Aorta (tissue), 5 donors: ENCODE measurements around the gene CABCOCO1. TPM values are rescaled to one million over a fixed set of nuclear protein-coding genes. Genes with fewer than 3 reads are reported as not detected.
A peak's percentile ranks its signal among the peaks of the same experiment; 100 is the strongest.

Experiments used
- ATAC-seq: fragments of 200-7000 bp; cut with Tn5 transposase; one replicate; pipeline ENCODE4 v1.9.1; 2022; ENCODE audit warnings: moderate library complexity; ENCODE audit not compliant: low FRiP score
- DNase-seq, 2 donors: peaks; one replicate each; pipeline ENCODE4 v3.0.0-alpha.2; 2020
- H3K27ac ChIP-seq, 2 donors: one replicate each; pipeline ENCODE4 v1.5.1; 2013; ENCODE audit warnings: low read length in 2 of 2, mild to moderate bottlenecking in 2 of 2, moderate library complexity in 2 of 2, control low read depth in 1 of 2, inconsistent platforms in 1 of 2, low read depth in 1 of 2
- H3K27me3 ChIP-seq, 2 donors: one replicate each; pipeline ENCODE4 v1.6.1; 2013; ENCODE audit warnings: control low read depth in 1 of 2, low read length in 1 of 2, mild to moderate bottlenecking in 1 of 2, moderate library complexity in 1 of 2; ENCODE audit not compliant: insufficient read depth in 2 of 2, control insufficient read depth in 1 of 2
- H3K36me3 ChIP-seq, 2 donors: one replicate each; pipeline ENCODE4 v1.6.1; 2013; ENCODE audit warnings: control low read depth in 1 of 2, low read length in 1 of 2, mild to moderate bottlenecking in 1 of 2; ENCODE audit not compliant: insufficient read depth in 2 of 2, control insufficient read depth in 1 of 2
- H3K4me1 ChIP-seq, 2 donors: one replicate each; pipeline ENCODE4 v1.6.1; 2013; ENCODE audit warnings: low read length in 2 of 2, control low read depth in 1 of 2, mild to moderate bottlenecking in 1 of 2, moderate library complexity in 1 of 2; ENCODE audit not compliant: insufficient read depth in 2 of 2, control insufficient read depth in 1 of 2
- H3K4me3 ChIP-seq, 2 donors: one replicate each; pipeline ENCODE4 v1.5.1; 2013; ENCODE audit warnings: low read length in 2 of 2, control low read depth in 1 of 2, mild to moderate bottlenecking in 1 of 2
- H3K9me3 ChIP-seq: one replicate; pipeline ENCODE4 v1.6.1; 2013; ENCODE audit warnings: mild to moderate bottlenecking, low read length; ENCODE audit not compliant: control insufficient read depth
- WGBS, 2 donors: extraction: QIAGEN DNeasy Blood & Tissue Kit; methylation state at CpG; one replicate each; pipeline ENCODE4 v1.1.7; 2013; 5-methylcytosine and 5-hydroxymethylcytosine counted together
- intact Hi-C, 2 donors: fragments of 100-400 bp; cut with DNase I; formaldehyde crosslinking; loops; one replicate each; pipeline versions ENCODE4 v1.14.2 to v1.15.0; 2022
- polyA plus RNA-seq, 2 donors: library from polyadenylated mRNA; stranded (reverse); fragments of 200-250 nt; gene quantifications; one replicate each; pipeline ENCODE4 v1.2.3, GENCODE V29; 2013
- total RNA-seq, 2 donors: library from RNA; stranded (reverse); fragmentation: NEBNext Ultra II Directional; extraction: Animal tissue kit (Norgen Biotek cat#: 25700); gene quantifications; one replicate each; pipeline ENCODE4 v1.2.1, GENCODE V29; 2021
- donor health status: healthy with polysubstance abuse.
- donor health status: Bipolar disorder and iron deficiency.
- donor health status: DM: no; HTN: no; CAD: no.
- donor health status: DM: no; HTN: no; CAD: no.
- donor health status: DM: yes; HTN: yes; CAD: no.

The CABCOCO1 gene
- total and polyA plus RNA-seq, 4 donors: 0.26 to 11.1 (median 2.4) TPM; not detected in 1

GRCh38 chr10:61752111-61753011, 89.6 kb downstream of the CABCOCO1 start:
- WGBS, 2 donors: 15 to 16% methylated on average over 6 of the region's 6 CpGs

GRCh38 chr10:61753453-61753852, 90.7 kb downstream of the CABCOCO1 start:
- no peaks in the 10 kb centered on the region for H3K27me3 ChIP-seq
- H3K36me3 ChIP-seq: no peaks in the 10 kb centered on the region
- H3K4me3 ChIP-seq: no peak overlapping the region
- H3K27ac ChIP-seq: no peak overlapping the region
- no peak for DNase-seq
- intact Hi-C loops: loop anchor here (5.0 to 10.0 kb wide), 7 partner anchors 34 to 481 kb away; partner anchors contain the start of gene ARID5B (in 1 of the 2)
- ATAC-seq: no peak
- WGBS, 2 donors: 84 to 85% methylated on average over 3 of the region's 3 CpGs
- no peaks in the 10 kb centered on the region for H3K9me3 ChIP-seq
- H3K4me1 ChIP-seq: peaks cover 2 to 13% of the 10 kb centered on the region in 2 donors

More at GRCh38 chr10:61752111-61753011, 89.6 kb downstream of the CABCOCO1 start:
- Histone ChIP-seq H3K9me3 (no peaks in the 10 kb centered on the region), H3K4me1 (peaks cover 3 to 13% of the 10 kb centered on the region in 2 donors), H3K27ac (no peak overlapping the region), H3K4me3 (no peak overlapping the region), H3K27me3 (no peaks in the 10 kb centered on the region), H3K36me3 (no peaks in the 10 kb centered on the region)
- DNase-seq (no peak), ATAC-seq (peak; percentile 54)
- intact Hi-C loops: loop anchor here (5.0 to 10.0 kb wide), 7 partner anchors 35 to 482 kb away; partner anchors contain the start of gene ARID5B (in 1 of the 2)

DNA sequence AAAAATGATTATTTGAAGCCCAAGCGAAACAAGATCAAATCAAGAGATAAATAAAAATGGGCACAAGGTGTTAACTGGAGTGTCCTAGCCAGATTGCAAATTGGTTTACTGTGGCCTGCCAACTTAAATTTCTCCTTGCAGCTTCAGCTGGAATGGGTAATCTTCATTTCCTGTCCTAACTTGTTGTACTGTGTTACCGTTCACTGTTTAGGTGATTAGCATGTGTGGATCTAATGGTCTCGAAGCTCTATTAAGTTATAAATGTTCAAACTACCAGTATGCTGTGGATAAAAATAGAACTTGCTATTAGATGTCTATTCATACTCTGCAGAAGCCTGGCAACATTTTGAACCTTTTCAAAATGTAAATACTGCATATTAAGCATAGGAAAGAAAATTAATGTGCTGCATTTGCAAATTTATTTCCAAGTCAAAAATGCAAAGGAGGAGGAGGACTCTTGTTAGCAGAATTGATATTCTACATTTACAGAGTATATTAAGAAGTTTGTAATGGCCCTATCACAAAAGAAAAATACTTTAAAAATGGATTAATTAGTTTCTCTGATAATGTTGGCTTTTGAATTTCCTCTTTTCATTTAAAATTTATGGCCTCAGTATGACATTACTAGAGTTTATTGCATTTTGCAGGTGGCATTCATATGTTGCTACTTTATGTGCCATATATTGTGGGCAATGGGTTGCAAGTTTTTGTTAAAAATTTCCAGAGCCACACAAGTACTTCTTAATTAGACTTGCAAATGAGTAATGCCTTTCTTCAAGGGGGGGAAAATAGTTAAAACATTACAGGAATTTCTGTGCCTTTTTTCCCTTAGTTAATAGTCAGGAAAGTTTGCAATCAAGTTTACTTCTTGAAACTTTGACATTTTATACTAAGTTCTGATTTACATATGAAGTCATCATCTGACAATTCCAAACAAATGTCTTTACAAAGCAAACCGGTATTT, 92.1 kb downstream of the CABCOCO1 start:
- DNase-seq (no peak), ATAC-seq (no peak)
- Histone ChIP-seq H3K4me1 (peaks cover 1 to 10% of the 10 kb centered on the region in 2 donors), H3K4me3 (no peak overlapping the region), H3K36me3 (no peaks in the 10 kb centered on the region), H3K27ac (no peak overlapping the region), H3K9me3 (no peaks in the 10 kb centered on the region), H3K27me3 (no peaks in the 10 kb centered on the region)
- WGBS, 2 donors: 51 to 63% methylated on average over 4 of the region's 4 CpGs
- intact Hi-C loops: loop anchor here (5.0 to 10.0 kb wide), 7 partner anchors 32 to 480 kb away; partner anchors contain the start of gene ARID5B (in 1 of the 2)

GRCh38 chr10:61757001-61757400, 94.3 kb downstream of the CABCOCO1 start:
- WGBS, 2 donors: 72 to 77% methylated on average over 3 of the region's 3 CpGs
- Histone ChIP-seq H3K27ac (no peak overlapping the region), H3K27me3 (no peaks in the 10 kb centered on the region), H3K4me1 (peaks cover 0 to 2% of the 10 kb centered on the region in 2 donors), H3K4me3 (no peak overlapping the region), H3K36me3 (no peaks in the 10 kb centered on the region), H3K9me3 (no peaks in the 10 kb centered on the region)
- ATAC-seq (no peak), DNase-seq (no peak)
- intact Hi-C loops: loop anchor here (10.0 kb wide), 3 partner anchors 258 to 478 kb away; no protein-coding TSS in a partner anchor

- WGBS, 2 donors: 91 to 94% methylated on average over 2 of the region's 2 CpGs
- Histone ChIP-seq H3K4me1 (peaks cover 0 to 2% of the 10 kb centered on the region in 2 donors), H3K4me3 (no peak overlapping the region), H3K9me3 (no peaks in the 10 kb centered on the region), H3K36me3 (no peaks in the 10 kb centered on the region), H3K27ac (no peak overlapping the region), H3K27me3 (no peaks in the 10 kb centered on the region)
- intact Hi-C loops: loop anchor here (10.0 kb wide), 3 partner anchors 257 to 477 kb away; no protein-coding TSS in a partner anchor
- DNase-seq (peak in 1 of 2 donors; percentile 53), ATAC-seq (peak; percentile 68)
These were observed 95.0 kb downstream of the CABCOCO1 start for GRCh38 chr10:61757525-61758397.

DNA sequence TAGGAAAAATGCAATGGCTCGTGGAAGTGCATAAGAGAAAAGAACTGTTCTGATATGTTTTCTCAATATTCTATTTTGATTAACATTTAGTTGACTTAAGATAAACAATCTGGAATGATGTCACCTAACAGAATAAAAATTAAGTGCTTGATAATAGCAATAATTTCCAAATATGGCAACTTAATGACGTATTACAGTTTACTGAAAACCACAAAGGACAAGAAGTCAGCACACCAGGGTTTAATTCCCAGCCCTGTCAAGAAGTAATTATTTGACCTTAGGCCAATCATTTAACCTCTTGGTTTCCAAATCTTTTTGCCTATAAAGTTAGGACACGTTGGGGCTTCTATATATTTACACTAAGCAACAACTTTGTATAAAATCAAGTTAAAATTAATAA, 95.7 kb downstream of the CABCOCO1 start:
- Histone ChIP-seq H3K27ac (no peak overlapping the region), H3K27me3 (no peaks in the 10 kb centered on the region), H3K4me3 (no peak overlapping the region), H3K4me1 (no peaks in the 10 kb centered on the region), H3K9me3 (no peaks in the 10 kb centered on the region), H3K36me3 (no peaks in the 10 kb centered on the region)
- DNase-seq (no peak), ATAC-seq (no peak)
- intact Hi-C loops: loop anchor here (10.0 kb wide), 3 partner anchors 256 to 476 kb away; no protein-coding TSS in a partner anchor
- 62 to 66% methylated on average over 3 of the region's 3 CpGs for WGBS, 2 donors

DNA sequence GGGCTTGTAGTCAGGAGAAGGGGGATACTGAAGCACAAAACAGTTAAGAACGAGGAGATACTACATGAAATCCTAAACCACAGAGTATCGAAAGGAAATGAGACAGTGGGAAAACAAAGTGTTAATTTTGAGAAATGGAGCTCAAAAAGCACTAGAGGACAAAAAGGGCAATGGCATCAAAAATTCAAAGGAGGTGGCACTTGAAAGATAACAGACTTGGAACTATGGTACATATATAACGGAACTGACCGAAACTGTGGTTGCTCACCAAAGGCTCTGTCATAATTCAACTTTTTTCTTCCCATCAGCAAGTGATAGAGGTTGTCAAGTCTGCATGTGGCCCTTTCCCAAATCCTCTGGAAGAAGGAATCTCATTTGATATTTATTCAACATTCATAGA, 97.0 kb downstream of the CABCOCO1 start:
- Histone ChIP-seq H3K4me1 (no peaks in the 10 kb centered on the region), H3K9me3 (no peaks in the 10 kb centered on the region), H3K27me3 (no peaks in the 10 kb centered on the region), H3K27ac (no peak overlapping the region), H3K36me3 (no peaks in the 10 kb centered on the region), H3K4me3 (no peak overlapping the region)
- ATAC-seq (no peak), DNase-seq (no peak)
- intact Hi-C loops: loop anchor here (10.0 kb wide), 3 partner anchors 255 to 475 kb away; no protein-coding TSS in a partner anchor
- WGBS, 2 donors: 95 to 97% methylated on average over 4 of the region's 4 CpGs
